Measurements from ENCODE around the gene POLA1.
A peak's percentile ranks its signal among the peaks of the same experiment; 100 is the strongest.

POLA1 gene

DNA sequence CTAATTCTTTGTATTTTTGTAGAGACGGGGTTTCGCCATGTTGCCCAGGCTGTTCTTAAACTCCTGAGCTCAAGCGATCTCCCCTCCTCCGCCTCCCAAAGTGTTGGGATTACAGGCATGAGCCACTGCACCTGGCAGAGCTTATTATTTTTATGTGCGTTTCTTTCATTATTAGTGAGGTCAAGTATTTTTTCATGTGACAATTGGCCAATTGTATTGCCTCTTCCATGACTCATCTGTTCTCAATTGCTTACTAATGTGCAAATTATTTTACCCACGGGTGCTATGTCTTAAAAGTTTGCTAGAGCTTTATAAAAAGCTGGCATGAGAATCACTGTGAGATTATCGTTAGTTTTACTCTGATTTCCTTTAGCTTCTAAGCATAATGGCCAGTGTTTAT is 335.0 kb downstream of the POLA1 start:
- peak; percentile 19 for DNase-seq

DNA sequence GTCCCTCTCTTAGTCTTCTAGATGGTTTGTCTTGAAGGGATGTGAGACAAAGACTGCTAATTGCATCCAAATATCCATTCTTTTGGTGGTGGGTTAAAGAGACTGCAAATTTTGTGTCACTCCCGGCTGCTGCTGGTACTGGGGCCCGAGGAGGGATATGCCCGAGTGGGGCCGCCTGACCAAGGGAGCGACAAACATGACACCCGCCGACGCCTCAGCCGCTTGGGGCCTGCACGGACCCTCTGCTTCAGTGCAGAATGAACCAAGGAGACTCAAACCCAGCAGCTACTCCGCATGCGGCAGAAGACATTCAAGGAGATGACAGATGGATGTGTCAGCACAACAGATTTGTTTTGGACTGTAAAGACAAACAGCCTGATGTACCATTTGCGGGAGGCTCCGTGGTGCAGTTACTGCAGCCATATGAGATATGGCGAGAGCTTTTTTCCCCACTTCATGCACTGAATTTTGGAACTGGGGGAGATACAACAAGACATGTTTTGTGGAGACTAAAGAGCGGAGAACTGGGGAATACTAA is 335.6 kb downstream of the POLA1 start:
- DNase-seq, result no peak

DNA sequence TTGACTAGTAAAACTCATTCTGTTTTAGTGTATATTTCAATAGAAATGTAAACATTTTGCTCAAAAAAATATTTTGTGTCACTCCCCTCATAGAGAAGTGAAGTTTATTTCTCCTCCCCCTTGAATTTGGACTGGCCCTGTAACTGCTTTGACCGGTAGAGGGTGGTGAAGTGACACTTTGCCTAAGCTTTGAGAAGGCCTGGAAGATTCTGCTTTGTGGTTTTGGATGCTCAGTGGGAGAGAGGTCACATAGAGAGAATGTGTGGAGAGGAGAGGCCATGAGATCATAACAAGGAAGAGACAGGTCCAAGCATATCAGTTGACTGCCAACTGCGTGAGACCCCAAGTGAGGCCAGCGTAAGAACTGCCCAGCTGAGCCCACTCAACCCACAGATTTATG is 341.2 kb downstream of the POLA1 start:
- DNase-seq, result no peak

DNA sequence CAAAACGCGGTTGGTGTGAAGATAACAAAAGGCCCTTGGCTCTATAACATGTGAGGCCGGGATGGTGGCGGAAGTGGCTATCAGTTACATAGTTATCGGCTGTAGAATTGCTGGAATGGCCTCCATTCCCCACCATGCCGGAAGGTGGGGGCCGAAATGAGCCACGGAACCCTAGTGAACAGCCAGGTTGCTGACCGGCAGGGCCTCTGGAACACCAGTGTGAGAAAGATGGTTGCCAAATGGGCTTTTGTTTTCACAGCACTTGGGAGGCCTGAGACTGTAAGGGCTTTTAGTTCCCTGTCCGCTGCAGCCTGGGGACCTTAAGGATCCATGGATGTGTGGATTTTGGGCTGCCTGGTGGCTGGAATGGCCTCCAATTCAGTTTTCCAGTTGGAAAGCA is 345.3 kb downstream of the POLA1 start:
- no peak for DNase-seq

DNA sequence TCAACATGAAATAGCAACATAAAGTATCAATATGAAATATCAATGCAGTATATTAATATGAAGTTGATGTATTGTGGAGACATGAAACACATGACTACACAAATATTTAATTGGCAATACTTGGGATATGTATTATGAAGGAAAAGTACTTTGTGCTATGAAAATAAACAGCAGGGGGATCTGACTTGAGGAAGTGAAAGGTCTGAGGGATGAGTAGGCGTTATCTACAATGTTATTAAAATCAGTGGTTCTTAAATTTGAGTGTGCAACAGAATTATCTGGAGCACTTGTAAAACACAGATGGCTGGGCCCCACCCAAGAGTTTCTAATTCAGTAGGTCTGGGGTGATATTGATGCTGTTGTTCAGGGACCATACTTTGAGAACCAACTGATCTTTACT is 349.5 kb downstream of the POLA1 start:
- DNase-seq, result no peak
